ENCODE data around the gene KHK.

KHK gene

DNA sequence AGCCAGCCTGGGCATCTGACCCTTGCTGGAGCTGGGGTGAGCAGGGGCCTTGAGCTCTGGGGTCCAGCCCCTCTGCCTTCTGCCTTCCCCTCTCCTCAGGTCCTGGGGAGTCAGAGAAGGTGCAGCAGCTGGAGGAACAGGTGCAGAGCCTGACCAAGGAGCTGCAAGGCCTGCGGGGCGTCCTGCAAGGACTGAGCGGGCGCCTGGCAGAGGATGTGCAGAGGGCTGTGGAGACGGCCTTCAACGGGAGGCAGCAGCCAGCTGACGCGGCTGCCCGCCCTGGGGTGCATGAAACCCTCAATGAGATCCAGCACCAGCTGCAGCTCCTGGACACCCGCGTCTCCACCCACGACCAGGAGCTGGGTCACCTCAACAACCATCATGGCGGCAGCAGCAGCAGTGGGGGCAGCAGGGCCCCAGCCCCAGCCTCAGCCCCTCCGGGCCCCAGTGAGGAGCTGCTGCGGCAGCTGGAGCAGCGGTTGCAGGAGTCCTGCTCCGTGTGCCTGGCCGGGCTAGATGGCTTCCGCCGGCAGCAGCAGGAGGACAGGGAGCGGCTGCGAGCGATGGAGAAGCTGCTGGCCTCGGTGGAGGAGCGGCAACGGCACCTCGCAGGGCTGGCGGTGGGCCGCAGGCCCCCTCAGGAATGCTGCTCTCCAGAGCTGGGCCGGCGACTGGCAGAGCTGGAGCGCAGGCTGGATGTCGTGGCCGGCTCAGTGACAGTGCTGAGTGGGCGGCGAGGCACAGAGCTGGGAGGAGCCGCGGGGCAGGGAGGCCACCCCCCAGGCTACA lies 4.4 kb upstream of the KHK start:
- H3K4me3 ChIP-seq (ENCODE audit: low read depth, low read length), result no peak overlapping the region
- no peak for DNase-seq (ENCODE audit: low read depth)
- TF ChIP-seq, protein P1, sequence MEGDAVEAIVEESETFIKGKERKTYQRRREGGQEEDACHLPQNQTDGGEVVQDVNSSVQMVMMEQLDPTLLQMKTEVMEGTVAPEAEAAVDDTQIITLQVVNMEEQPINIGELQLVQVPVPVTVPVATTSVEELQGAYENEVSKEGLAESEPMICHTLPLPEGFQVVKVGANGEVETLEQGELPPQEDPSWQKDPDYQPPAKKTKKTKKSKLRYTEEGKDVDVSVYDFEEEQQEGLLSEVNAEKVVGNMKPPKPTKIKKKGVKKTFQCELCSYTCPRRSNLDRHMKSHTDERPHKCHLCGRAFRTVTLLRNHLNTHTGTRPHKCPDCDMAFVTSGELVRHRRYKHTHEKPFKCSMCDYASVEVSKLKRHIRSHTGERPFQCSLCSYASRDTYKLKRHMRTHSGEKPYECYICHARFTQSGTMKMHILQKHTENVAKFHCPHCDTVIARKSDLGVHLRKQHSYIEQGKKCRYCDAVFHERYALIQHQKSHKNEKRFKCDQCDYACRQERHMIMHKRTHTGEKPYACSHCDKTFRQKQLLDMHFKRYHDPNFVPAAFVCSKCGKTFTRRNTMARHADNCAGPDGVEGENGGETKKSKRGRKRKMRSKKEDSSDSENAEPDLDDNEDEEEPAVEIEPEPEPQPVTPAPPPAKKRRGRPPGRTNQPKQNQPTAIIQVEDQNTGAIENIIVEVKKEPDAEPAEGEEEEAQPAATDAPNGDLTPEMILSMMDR (IDR thresholded peaks at IDR 0.05; ENCODE audit: control insufficient read depth, extremely low read depth, insufficient read depth), result no peak

- TF ChIP-seq, protein P1 (IDR thresholded peaks at IDR 0.05; ENCODE audit: control insufficient read depth, extremely low read depth, insufficient read depth), result no peak
- no peak for DNase-seq (ENCODE audit: low read depth)
- H3K4me3 ChIP-seq (ENCODE audit: low read depth, low read length), result no peak overlapping the region
Measured at GRCh38 chr2:27082773-27083409, 3.7 kb upstream of the KHK start.

DNA sequence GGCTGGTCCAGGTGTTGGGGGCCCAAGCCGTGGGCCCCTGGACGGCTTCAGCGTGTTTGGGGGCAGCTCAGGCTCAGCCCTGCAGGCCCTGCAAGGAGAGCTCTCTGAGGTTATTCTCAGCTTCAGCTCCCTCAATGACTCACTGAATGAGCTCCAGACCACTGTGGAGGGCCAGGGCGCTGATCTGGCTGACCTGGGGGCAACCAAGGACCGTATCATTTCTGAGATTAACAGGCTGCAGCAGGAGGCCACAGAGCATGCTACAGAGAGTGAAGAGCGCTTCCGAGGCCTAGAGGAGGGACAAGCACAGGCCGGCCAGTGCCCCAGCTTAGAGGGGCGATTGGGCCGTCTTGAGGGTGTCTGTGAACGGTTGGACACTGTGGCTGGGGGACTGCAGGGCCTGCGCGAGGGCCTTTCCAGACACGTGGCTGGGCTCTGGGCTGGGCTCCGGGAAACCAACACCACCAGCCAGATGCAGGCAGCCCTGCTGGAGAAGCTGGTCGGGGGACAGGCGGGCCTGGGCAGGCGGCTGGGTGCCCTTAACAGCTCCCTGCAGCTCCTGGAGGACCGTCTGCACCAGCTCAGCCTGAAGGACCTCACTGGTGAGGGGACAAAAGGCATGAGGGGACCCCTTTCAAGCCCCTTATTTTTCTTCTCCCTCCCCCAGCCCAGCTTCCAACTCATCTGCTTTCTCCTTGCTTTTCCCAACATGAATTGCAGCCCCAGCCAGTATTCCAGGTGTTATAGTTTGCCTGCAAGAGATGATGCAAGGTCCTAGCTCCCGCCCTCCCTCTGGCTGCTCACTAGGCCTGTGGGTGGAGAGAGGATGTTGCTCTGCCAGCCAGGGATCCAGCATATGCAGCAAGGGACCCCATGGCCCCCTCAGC lies 2.9 kb upstream of the KHK start:
- no peak overlapping the region for H3K4me3 ChIP-seq (ENCODE audit: low read depth, low read length)
- TF ChIP-seq, protein P1 (IDR thresholded peaks at IDR 0.05; ENCODE audit: control insufficient read depth, extremely low read depth, insufficient read depth), result no peak
- DNase-seq (ENCODE audit: low read depth), result no peak

- no peak for DNase-seq (ENCODE audit: low read depth)
- H3K4me3 ChIP-seq (ENCODE audit: low read depth, low read length), result no peak overlapping the region
- TF ChIP-seq, protein P1 (IDR thresholded peaks at IDR 0.05; ENCODE audit: control insufficient read depth, extremely low read depth, insufficient read depth), result no peak
Measured at GRCh38 chr2:27084297-27085061, 2.1 kb upstream of the KHK start.

GRCh38 chr2:27085062-27085672 lies 1.4 kb upstream of the KHK start:
- TF ChIP-seq, protein P1 (IDR thresholded peaks at IDR 0.05; ENCODE audit: control insufficient read depth, extremely low read depth, insufficient read depth), result no peak
- peak overlapping the region; percentile 56 for H3K4me3 ChIP-seq (ENCODE audit: low read depth, low read length)
- no peak for DNase-seq (ENCODE audit: low read depth)

- DNase-seq (ENCODE audit: low read depth), result no peak
- peak overlapping the region; percentile 56 for H3K4me3 ChIP-seq (ENCODE audit: low read depth, low read length)
- TF ChIP-seq, protein P1 (IDR thresholded peaks at IDR 0.05; ENCODE audit: control insufficient read depth, extremely low read depth, insufficient read depth), result peak; percentile 34; the same call in 1 of the 2 replicates
Measured at GRCh38 chr2:27085673-27086089, 891 bp upstream of the KHK start.
